Fibroblast of peridontal ligament (primary cell): ENCODE data around the gene PIK3R5.

Experiments used
- DNase-seq: peaks from one replicate; pipeline ENCODE4 v3.0.0-alpha.2; 2010; ENCODE audit errors: extremely low read depth

The PIK3R5 gene

DNA sequence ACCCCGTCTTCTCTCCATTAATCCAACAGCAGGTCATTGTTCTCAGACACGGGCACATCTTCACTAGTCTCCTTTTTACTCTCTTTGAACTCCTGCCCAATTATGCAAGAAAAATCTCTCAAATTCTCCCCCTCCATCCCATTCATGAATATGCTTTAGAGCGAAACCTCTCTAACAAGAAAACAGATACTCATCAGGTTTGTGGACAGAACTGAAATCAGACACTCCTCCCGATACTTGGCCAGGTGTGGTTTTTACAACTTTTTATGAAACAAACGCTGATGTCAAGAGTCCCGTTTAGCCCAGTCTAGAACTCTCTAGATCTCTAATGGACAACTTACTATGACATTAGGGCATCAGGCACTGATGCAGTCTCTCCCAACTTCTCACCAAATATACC lies 40.9 kb downstream of the PIK3R5 start:
- DNase-seq = no peak

DNA sequence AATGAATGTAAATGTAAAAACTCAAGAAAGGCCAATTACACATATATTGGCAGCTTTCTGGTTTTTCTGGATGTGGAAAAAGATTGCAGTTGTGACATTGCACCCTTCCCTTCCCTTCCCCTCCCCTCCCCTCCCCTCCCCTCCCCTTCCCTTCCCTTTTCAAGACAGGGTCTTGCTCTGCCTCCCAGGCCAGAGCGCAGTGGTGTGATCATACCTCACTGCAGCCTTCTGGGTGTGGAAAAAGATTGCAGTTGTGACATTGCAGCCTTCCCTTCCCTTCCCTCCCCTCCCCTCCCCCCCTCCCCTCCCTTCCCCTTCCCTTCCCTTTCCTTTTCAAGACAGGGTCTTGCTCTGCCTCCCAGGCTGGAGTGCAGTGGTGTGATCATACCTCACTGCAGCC lies 41.7 kb downstream of the PIK3R5 start:
- DNase-seq = no peak

DNA sequence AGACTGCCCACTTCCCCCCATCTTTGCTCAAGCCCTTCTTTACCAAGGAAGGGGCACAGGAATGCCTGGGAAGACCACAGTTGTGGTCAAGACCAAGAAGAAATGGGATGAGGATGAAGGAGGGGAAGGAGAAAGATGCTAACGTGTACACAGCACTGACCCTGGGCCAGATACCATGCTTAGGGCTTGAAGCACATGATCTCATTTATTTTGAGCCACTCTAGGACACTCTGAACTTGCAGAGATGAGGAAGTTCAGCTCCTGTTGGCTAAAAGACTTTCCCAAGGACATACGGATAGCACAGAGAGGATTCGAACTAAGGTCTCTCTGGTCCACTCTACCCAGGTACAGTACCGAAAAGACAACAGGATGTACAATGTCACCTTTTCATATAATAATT lies 42.6 kb downstream of the PIK3R5 start:
- no peak for DNase-seq

DNA sequence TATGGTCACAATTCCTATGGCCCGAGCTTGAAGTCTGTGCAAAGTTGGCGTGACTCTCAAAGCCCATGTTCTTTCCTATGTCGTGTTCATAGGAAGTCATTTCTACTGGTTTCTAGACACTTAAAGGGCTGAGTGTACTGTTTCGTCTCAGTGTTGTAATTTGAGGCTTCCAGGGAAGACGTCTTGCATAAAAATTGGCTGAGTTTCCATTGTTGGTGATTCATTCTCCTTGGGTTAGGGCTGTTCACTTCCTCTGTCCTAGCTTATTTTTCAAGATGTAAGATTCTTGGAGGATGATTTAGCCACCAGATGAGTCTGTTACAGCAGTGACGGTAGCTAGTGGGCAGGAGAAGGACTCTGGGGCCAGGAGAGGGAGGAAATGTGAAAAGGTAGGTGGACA lies 43.1 kb downstream of the PIK3R5 start:
- DNase-seq = peak; percentile 61

DNA sequence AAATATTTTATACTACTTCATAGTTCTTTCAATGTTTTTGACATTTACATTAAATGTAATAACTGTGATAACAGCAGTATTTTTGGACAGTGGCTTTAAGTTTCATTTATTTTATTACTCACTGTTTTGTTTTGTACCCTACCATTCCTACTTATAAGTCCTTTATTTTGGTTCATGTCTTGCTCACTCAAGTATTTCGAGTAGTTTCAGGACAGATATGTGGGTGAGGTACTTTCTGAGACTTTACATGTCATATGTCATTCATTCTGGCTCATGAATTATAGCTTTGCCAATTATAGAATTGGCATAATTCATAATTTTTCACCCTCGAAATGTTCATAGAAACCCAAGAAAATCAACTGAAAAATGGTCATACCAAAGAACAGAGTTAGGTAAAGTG lies 44.4 kb downstream of the PIK3R5 start:
- no peak for DNase-seq

DNA sequence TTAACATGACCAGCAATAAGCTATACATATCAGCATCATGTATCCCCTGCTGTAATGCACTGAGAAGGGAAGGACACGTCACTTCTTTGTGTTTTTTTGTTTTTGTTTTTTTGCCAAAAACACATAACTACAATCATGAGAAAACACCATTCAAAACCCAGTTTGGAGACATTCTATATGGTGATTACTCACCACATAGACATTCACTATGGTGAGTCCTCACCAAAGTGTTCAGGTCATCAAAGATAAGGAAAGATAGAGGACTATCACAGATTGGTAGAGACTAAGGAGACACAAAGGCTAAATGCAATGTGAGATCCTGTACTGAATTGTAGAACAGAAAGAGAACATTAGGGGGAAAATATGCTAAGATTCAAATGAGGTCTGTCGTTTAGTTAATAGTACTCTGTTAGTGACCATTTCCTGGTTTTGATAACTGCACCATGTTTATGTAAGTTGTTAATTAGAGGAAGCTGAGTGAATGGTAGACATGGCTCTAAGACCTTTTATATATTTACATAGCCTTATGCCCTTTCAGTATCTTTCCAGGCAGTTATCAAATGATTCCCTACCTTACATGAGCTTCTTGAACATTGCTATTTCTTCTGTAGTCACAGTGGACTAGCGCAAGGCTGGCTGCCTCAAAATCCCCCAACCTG lies 46.6 kb downstream of the PIK3R5 start:
- no peak for DNase-seq

DNA sequence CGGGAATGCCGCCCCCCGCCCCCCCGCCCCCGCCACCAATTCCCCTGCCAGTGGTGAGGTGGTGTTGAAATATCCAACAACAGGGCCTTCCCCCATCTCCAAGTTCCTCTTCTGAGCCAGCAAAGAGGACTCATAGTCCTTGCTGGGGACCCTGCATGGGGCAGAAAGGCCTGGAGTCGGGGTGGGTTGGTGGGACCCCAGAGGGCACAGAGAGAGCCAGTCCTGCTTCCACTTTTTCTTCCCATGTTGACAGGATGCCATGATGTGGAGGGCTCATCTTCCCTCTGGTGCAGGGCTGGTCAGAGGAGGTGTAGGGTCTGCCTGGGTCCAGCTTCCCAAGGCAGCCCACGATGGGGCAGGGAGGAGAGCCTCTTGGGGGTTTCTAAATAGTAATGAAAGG lies 49.0 kb downstream of the PIK3R5 start:
- no peak for DNase-seq

DNA sequence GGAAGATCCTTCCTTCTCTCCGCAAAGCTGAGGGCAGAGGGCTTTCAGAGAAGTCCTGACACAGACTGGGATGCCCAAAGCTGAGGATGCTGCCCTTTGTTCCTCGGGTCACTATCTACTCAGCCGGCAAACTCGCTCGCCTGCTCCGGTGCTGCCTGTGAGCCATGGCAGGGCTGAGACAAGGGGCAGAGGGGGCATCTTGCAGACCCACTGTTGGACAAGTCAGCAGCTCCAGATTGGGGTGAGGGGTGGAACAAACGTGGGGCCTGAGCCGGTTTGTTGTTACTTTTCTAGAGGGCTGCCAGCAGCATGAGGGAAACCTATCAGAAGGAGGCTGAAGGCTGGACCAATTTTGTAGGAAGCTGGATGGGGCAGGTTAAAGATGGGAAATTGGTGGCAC lies 51.0 kb downstream of the PIK3R5 start:
- no peak for DNase-seq

DNA sequence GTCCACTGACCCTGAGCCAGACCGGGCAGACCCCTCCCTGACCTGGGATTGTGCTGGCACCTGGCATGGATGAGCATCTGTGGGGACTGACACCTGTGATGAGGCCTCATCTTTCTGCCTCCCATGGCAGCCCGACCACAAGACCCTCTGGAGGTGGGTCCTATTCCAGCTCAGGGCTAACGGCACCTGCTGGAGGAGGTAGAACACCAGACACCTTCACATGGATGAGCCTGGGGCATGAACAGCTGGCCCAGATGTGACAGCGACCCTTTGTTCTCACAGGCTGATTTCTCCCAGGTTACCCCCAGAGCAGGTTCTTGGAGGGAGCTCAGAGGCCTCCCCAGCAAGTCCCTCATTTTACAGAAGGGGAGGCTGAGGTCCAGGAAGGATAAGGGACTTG lies 51.6 kb downstream of the PIK3R5 start:
- DNase-seq = no peak

DNA sequence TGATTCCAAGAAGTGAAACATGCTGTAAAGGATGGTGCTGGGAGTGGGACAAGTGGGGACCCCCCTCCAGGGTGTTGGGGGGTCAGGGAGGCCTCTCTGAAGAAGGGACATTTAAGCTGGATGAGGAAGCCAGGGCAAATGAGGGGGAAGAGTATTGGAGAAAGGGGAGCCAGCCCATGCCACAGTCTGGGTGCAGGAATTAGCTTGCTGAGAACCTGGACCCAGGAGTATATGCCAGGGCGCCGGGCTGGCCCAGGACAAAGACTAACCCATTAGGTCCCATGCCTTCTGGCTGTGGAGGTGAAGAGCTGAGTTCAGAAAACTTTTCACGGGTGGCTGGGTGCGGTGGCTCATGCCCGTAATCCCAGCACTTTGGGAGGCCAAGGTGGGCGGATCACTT lies 52.4 kb downstream of the PIK3R5 start:
- DNase-seq = no peak

DNA sequence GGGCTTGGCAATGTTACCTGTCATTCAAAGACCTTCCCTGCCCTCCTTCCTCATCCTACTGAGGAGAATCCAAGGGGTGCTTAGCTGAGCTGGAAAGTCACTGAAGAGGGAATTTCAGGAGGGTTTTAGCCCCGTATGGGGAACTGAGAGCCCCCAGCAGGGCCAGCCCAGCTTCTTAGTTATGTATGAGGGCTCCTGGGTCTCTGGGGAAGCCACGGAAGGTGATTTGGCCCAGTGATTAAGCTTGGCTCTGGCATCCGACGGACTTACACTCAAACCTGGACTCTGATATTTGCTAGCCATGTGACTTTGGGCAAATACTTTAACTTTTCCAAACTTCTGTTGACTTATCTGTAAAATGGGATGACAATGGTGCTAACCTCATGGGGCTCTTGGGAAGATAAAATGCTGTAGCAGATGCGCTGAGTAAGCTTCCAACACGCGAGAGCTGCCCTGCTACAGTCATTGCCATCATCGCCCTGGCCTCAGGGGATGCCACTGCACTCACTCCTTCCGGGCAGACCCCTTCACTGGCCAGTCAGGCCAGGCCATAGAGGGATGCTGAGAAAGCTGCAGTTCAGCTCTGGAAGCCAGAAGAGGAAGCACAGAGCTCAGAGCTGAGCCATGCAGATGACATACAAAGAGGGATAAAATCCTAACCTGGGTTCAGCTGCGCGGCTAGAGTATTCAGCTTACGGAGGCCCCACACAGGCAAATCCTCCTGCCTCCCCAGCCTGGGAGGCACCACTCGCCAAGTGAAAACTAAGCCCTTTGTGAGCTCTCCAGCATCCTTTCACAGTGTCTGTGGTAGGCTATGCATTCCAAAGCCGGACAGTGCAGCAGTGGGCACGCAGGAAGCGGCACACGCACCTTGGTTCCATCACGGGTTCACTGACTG lies 53.2 kb downstream of the PIK3R5 start:
- DNase-seq = no peak

DNA sequence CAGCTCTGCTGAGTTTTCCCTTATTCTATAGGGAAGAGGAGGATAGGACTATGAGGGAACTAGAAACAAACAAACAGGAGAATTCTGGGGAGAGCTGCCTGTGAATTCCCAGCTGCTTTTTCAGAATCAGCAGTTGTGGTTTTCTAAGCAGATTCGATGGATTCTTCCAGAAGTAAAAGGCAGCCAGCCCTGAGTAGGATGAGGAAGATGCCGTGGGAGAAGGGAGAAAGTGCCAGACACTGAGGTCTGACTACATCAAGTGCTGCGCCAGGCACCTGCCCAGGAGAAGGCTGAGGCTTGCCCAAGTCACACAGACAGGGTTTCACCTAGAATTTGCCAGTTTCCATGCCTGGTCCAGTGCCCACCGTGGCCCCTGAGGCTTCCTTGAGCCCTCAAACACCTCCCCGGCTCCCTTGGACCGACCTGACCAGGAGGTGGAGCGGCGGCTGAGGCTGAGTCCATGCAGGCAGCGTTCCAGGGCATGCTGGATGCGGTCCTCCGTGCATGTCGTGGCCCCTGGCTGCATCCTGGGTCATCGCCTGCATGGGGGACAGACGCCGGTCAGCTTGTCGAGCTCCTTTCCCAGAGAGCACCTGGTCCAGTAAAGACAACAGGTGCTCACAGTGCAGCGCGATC lies 54.4 kb downstream of the PIK3R5 start:
- no peak for DNase-seq

DNA sequence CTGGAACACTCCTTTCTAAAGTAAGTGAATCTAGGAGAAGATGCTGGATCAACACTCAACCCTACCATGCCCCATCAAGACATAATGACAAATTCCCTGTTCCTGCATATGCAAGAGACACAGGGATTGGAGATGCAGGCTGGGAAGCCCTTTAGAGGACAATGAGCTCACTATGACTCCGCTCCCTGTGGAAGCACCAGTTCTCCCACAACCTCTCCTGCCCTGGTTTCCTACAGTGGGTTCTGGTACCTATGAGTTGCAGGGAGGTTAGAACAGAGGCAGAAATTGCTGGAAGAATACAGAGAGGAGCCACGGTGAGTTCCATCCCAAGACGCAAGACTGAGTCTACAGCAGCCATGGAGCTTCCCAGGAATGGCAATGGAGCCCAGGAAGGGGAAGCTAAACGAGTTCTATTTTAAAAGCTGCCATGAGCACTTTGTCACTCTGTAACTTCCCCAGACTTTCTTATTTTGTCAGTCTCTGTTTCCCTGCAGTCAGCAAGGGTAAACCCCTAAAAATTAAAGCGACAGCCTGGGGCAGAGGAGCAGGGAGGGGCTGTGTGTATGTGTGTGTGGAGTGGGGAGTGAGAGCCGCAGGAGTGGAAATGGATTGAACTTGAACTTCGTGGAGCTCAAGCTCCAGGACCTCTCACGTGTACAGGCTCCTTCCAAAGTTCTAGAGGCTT lies 55.8 kb downstream of the PIK3R5 start:
- no peak for DNase-seq

DNA sequence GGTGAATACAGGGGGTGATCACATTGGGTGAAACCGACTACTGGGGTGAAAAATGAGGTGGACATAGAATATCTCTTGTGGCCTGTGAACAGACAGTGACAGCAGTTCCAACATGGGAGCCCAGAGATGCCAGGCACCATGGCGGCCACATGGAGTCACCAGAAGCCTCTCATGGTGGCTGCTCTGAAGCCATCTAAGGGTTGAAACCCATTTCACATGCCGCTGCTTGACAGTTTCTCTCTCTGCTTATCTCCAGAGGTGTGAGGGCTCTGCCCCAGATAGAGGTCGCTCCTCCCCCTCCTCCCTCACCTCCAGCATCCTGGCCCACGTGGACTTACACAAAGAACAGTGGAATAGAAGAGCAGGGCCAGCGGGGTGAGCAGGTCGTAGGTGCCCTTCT lies 60.2 kb downstream of the PIK3R5 start:
- DNase-seq = no peak

DNA sequence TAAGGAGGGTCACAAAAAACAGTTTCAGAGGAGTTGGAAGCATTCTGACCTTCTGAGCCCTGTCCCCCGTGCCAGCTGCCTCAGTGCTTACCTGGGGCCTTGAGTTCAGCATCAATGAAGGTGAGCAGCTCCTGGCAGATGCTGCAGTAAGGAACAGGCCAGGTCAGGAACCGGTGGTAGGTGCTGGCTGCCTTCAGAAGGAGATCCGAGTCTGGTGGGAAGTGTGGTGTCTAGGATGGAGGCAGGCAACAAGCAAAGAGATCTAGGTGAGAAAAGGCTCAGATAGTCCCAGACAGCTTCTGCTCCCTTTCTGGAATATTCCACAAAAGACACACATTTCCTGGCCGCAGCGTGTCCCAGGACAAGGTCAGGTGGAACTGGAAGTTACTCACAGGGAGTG lies 60.8 kb downstream of the PIK3R5 start:
- DNase-seq = no peak

DNA sequence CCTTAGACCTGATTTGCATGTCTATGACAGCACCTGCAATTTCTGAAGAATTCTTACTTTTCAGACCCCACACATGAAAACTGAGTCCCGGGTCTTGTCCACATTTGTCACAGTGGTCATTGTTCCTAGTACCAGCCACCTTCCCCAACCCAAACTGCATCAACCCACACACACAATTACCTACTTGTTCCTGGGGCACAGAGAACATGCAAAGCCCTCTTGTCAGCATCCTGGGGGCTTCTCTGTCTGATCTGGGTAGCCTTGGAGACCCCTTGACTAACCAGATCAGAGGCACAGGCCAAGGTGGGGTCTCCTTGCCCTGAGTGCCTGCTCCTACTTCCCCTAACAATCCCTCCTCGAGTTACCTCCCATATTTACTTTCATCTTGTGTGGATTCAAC lies 61.3 kb downstream of the PIK3R5 start:
- DNase-seq = no peak

DNA sequence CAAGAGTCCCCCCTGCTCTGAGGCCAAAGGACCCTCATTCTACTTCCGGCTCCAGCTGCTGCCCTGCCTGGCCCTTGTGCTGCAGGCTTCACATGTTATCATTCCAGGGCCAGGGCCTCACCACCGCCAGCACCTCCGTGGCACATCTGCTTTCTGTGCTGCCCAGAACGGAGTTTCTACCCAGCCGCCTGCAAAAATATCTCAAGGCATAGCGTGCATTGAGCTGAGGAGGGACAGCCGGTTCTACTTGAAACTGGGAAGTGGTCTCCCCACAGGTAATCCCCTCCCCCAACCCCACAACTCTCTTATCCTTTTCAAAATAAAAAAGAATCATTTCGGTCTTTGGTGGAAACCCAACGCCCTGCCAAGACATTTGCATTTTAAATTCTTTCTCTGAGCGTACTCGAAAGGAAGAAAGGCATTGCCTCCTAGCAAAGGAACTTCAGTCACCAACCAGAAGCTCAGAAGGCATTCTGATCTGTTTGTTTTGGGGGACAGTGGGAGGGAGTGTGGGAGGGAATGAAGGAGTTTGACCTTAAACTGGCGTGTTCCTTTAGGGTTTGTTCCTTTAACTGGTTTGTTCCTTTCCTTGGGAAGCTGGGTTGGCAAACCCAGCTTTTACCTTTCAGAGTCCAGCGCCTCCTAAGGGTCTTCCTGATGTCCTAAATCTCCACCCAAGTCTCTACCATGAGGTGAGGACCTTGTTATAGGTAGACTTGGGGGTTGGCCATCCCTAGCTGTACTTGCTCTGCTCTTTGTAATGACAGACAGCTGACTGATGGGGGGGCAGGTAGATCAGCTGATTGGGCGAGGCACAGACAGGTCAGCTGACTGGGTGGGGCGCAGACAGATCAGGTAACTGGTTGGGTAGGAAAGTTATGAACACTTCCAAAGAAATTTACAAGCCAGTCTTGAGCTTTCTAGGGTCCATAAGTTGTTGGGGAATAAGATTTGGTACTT lies 64.6 kb downstream of the PIK3R5 start:
- DNase-seq = no peak

DNA sequence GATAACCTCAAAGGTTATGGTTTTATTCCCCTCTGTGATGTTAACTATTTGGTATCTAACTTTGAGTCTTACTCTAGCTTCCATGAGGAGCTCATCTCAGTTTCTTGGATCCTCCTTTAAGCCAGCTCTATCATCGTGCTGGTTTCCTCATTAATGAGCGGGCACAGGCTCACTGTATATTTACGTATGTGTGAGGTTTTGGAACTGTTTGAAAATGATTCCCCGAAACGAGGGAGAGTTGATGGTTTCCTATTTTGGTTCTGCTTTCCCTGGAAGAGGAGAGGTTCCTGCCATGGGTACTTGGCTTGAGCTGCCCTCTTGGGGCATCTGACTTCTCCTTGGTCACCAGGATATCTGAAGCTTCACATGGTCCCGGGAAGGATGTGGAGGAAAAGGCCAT lies 65.3 kb downstream of the PIK3R5 start:
- DNase-seq = no peak

DNA sequence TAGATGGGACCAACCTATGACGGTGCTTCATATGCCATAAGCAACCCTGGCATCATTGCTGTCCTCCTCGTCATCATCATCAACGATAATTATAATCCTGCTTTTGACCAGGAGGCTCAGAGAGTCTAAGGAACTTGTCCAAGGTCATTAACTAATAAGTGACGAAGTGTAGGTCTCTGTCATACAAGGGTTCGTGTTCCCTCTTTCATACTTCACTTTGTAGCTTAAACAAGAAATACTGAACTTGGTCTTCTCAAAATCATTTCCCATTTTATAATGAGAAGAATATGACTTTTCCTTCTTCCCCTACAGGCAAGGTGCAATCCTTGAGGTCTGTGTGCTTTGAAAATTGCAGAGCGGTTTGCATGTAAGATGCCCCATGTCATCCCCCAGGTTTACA lies 66.9 kb downstream of the PIK3R5 start:
- no peak for DNase-seq

DNA sequence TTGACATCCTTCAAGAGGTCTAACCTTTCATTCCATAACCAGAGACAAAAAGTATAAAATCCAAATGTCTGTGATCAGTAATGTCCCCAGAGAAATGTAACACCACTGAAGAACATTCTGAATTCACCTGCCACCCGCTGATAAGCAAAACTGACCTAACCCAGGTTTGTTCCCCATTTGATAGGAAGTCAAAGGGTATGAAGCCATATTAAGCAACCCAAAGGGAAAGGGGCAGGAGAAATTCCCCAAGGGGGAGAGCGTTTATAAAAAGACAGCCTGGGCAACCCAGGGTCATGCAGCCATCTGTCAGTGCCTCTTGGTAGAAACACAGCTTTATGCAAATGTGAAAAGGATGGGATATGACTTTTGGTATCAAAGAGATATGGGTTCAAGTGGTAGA lies 67.4 kb downstream of the PIK3R5 start:
- DNase-seq = no peak
